ENCODE measurements around the gene MYH9. TPM values are rescaled to one million over a fixed set of nuclear protein-coding genes. Genes with fewer than 3 reads are reported as not detected.

The MYH9 gene
- total RNA-seq, 1 experiment from 2014 or later, result 117 TPM

- Histone ChIP-seq H3K36me3 (replicated peaks; ENCODE audit: control insufficient read depth, insufficient read depth, low read length) (peaks cover 29% of the 10 kb centered on the region), H3K27me3 (ENCODE audit: control insufficient read depth, insufficient read depth, low read length) (no peaks in the 10 kb centered on the region), H3K4me3 (ENCODE audit: insufficient read depth, low read depth, low read length) (no peak overlapping the region)
- peak; percentile 60 for DNase-seq
Measured at GRCh38 chr22:36331912-36332622, 55.7 kb downstream of the MYH9 start.

- H3K27me3 ChIP-seq (ENCODE audit: control insufficient read depth, insufficient read depth, low read length), result no peaks in the 10 kb centered on the region
- DNase-seq, result peak; percentile 69
Measured at GRCh38 chr22:36331306-36331911, 56.4 kb downstream of the MYH9 start.

DNA sequence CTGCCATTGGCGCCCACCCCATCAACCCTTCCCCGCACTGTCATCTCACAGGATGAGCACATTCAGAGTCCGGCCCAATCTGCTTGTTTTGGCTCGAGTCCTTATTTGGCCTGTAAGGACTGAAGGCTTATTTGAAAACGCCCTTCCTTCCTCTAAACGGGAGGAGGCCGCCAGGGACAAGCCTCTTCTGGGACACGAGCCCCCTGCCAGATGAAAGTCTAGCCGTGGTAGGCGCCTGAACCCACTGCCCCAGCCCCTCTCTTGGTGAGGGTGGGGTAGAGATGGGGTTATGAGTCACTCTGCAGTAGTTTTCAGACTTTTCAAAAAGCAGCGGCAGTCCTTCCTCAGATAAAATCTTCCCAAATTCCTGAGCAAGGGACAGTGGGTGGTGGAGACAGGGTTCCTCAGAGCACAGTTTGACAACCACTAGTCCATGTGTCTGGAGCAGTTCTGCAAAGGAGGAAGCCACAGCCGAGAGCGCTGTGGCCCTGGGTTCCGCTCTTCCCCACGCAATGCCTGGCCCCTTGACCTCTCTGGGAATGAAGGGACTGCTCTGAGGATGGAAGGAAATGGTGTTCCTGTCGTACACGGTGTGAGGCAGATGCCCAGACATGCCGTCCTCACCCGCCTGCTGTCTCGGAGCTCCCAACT is 57.0 kb downstream of the MYH9 start:
- no peak for DNase-seq
- Histone ChIP-seq H3K27me3 (ENCODE audit: control insufficient read depth, insufficient read depth, low read length) (no peaks in the 10 kb centered on the region), H3K36me3 (replicated peaks; ENCODE audit: control insufficient read depth, insufficient read depth, low read length) (peaks cover 40% of the 10 kb centered on the region), H3K4me3 (ENCODE audit: insufficient read depth, low read depth, low read length) (no peak overlapping the region)

More at GRCh38 chr22:36331306-36331911, 56.4 kb downstream of the MYH9 start:
- no peak overlapping the region for H3K4me3 ChIP-seq (ENCODE audit: insufficient read depth, low read depth, low read length)
- H3K36me3 ChIP-seq (replicated peaks; ENCODE audit: control insufficient read depth, insufficient read depth, low read length), result peaks cover 35% of the 10 kb centered on the region

GRCh38 chr22:36330127-36330526 is 57.6 kb downstream of the MYH9 start:
- DNase-seq, result no peak
- no peaks in the 10 kb centered on the region for H3K27me3 ChIP-seq (ENCODE audit: control insufficient read depth, insufficient read depth, low read length)
- H3K4me3 ChIP-seq (ENCODE audit: insufficient read depth, low read depth, low read length), result no peak overlapping the region
- H3K36me3 ChIP-seq (replicated peaks; ENCODE audit: control insufficient read depth, insufficient read depth, low read length), result peaks cover 40% of the 10 kb centered on the region

GRCh38 chr22:36329254-36330078 is 58.3 kb downstream of the MYH9 start:
- no peak overlapping the region for H3K4me3 ChIP-seq (ENCODE audit: insufficient read depth, low read depth, low read length)
- H3K36me3 ChIP-seq (replicated peaks; ENCODE audit: control insufficient read depth, insufficient read depth, low read length), result peaks cover 41% of the 10 kb centered on the region
- H3K27me3 ChIP-seq (ENCODE audit: control insufficient read depth, insufficient read depth, low read length), result no peaks in the 10 kb centered on the region
- peak; percentile 88 for DNase-seq

GRCh38 chr22:36328635-36329253 is 59.0 kb downstream of the MYH9 start:
- Histone ChIP-seq H3K4me3 (ENCODE audit: insufficient read depth, low read depth, low read length) (no peak overlapping the region), H3K27me3 (ENCODE audit: control insufficient read depth, insufficient read depth, low read length) (no peaks in the 10 kb centered on the region), H3K36me3 (replicated peaks; ENCODE audit: control insufficient read depth, insufficient read depth, low read length) (peaks cover 45% of the 10 kb centered on the region)
- DNase-seq, result no peak

- H3K36me3 ChIP-seq (replicated peaks; ENCODE audit: control insufficient read depth, insufficient read depth, low read length), result peaks cover 49% of the 10 kb centered on the region
- no peak overlapping the region for H3K4me3 ChIP-seq (ENCODE audit: insufficient read depth, low read depth, low read length)
- no peaks in the 10 kb centered on the region for H3K27me3 ChIP-seq (ENCODE audit: control insufficient read depth, insufficient read depth, low read length)
- DNase-seq, result no peak
Measured at GRCh38 chr22:36327922-36328551, 59.7 kb downstream of the MYH9 start.

GRCh38 chr22:36326178-36327161 is 61.3 kb downstream of the MYH9 start:
- peaks cover 61% of the 10 kb centered on the region for H3K36me3 ChIP-seq (replicated peaks; ENCODE audit: control insufficient read depth, insufficient read depth, low read length)

GRCh38 chr22:36325154-36326031 is 62.4 kb downstream of the MYH9 start:
- Histone ChIP-seq H3K4me3 (ENCODE audit: insufficient read depth, low read depth, low read length) (no peak overlapping the region), H3K36me3 (replicated peaks; ENCODE audit: control insufficient read depth, insufficient read depth, low read length) (peaks cover 66% of the 10 kb centered on the region), H3K27me3 (ENCODE audit: control insufficient read depth, insufficient read depth, low read length) (no peaks in the 10 kb centered on the region)
- no peak for DNase-seq

More at GRCh38 chr22:36326178-36327161, 61.3 kb downstream of the MYH9 start:
- Histone ChIP-seq H3K27me3 (ENCODE audit: control insufficient read depth, insufficient read depth, low read length) (no peaks in the 10 kb centered on the region), H3K4me3 (ENCODE audit: insufficient read depth, low read depth, low read length) (no peak overlapping the region)
- no peak for DNase-seq

DNA sequence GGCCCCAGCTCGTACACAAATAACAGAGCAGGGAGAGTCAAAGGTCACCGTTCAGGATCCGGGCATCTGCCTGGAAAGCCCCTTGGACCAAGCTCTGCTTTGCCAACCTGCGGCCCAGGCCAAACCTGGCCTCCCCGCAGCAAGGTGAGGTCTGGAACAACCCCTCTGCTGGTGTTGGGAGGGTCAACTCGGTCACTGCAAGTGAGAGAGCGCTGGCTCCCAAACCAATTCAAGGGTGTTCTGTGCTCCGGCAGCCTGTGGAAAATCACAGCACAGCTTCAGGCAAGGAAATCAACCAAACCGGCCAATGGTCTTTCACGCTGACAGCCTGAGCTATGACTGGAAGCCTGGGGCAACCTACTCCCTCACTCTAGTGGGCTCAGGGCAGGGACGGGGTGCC is 63.4 kb downstream of the MYH9 start:
- peaks cover 72% of the 10 kb centered on the region for H3K36me3 ChIP-seq (replicated peaks; ENCODE audit: control insufficient read depth, insufficient read depth, low read length)
- no peaks in the 10 kb centered on the region for H3K27me3 ChIP-seq (ENCODE audit: control insufficient read depth, insufficient read depth, low read length)
- DNase-seq, result no peak
- no peak overlapping the region for H3K4me3 ChIP-seq (ENCODE audit: insufficient read depth, low read depth, low read length)

GRCh38 chr22:36323855-36324331 is 63.9 kb downstream of the MYH9 start:
- Histone ChIP-seq H3K27me3 (ENCODE audit: control insufficient read depth, insufficient read depth, low read length) (no peaks in the 10 kb centered on the region), H3K4me3 (ENCODE audit: insufficient read depth, low read depth, low read length) (no peak overlapping the region), H3K36me3 (replicated peaks; ENCODE audit: control insufficient read depth, insufficient read depth, low read length) (peaks cover 76% of the 10 kb centered on the region)
- no peak for DNase-seq

GRCh38 chr22:36323182-36323854 is 64.4 kb downstream of the MYH9 start:
- Histone ChIP-seq H3K36me3 (replicated peaks; ENCODE audit: control insufficient read depth, insufficient read depth, low read length) (peaks cover 75% of the 10 kb centered on the region), H3K27me3 (ENCODE audit: control insufficient read depth, insufficient read depth, low read length) (no peaks in the 10 kb centered on the region), H3K4me3 (ENCODE audit: insufficient read depth, low read depth, low read length) (no peak overlapping the region)
- no peak for DNase-seq
